GM12874 (cell line): ENCODE data around the gene MRPL14.
A peak's percentile ranks its signal among the peaks of the same experiment; 100 is the strongest.

ENCODE experiments used
- TF ChIP-seq, protein P1 (sequence below): IDR thresholded peaks from 2 replicates; pipeline ENCODE4 v1.5.1; 2011; ENCODE audit warnings: low read depth, mild to moderate bottlenecking, control low read depth, low read length, moderate library complexity; ENCODE audit not compliant: insufficient read depth

MRPL14 gene

GRCh38 chr6:44156494-44157151 lies 29.4 kb upstream of the MRPL14 start:
- TF ChIP-seq, protein P1, sequence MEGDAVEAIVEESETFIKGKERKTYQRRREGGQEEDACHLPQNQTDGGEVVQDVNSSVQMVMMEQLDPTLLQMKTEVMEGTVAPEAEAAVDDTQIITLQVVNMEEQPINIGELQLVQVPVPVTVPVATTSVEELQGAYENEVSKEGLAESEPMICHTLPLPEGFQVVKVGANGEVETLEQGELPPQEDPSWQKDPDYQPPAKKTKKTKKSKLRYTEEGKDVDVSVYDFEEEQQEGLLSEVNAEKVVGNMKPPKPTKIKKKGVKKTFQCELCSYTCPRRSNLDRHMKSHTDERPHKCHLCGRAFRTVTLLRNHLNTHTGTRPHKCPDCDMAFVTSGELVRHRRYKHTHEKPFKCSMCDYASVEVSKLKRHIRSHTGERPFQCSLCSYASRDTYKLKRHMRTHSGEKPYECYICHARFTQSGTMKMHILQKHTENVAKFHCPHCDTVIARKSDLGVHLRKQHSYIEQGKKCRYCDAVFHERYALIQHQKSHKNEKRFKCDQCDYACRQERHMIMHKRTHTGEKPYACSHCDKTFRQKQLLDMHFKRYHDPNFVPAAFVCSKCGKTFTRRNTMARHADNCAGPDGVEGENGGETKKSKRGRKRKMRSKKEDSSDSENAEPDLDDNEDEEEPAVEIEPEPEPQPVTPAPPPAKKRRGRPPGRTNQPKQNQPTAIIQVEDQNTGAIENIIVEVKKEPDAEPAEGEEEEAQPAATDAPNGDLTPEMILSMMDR = no peak

GRCh38 chr6:44154067-44154466 lies 26.8 kb upstream of the MRPL14 start:
- TF ChIP-seq, protein P1 = no peak

GRCh38 chr6:44152533-44152932 lies 25.3 kb upstream of the MRPL14 start:
- TF ChIP-seq, protein P1 = no peak

DNA sequence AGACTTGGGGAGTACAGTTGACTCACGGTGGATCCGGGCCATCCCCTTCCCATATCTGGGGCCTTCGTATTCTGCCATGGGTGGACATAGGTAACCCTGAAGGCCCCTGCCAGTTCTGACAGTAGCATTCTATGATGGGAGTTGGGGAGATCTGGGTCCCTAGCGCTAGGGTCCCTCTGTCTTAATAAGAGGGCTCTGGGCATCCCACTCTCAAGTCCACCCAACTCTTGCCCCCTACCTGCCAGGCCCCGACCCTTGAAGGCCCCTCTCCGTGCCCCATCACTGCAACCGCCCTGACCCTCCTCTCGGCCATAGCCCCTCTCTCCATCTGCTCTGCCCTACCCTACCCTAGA lies 24.8 kb upstream of the MRPL14 start:
- TF ChIP-seq, protein P1 = no peak

- TF ChIP-seq, protein P1 = peak; percentile 100
These were observed 24.3 kb upstream of the MRPL14 start for GRCh38 chr6:44151348-44152108.

- TF ChIP-seq, protein P1 = no peak
These were observed 23.2 kb upstream of the MRPL14 start for GRCh38 chr6:44150317-44150917.

GRCh38 chr6:44149369-44150012 lies 22.2 kb upstream of the MRPL14 start:
- TF ChIP-seq, protein P1 = no peak
